ENCODE data around the gene GPN1.
"Not testable (repeated sequence)": the region's sequence is repeated elsewhere in the genome, so short reads cannot be mapped to it uniquely, and the experiment has no call there.

GPN1 gene

GRCh38 chr2:27672723-27673486 lies 44.1 kb downstream of the GPN1 start:
- DNase-seq, result peak in 1 of 3 experiments; percentile 75

- DNase-seq, result no peak
Measured at GRCh38 chr2:27680571-27680970, 51.7 kb downstream of the GPN1 start.

GRCh38 chr2:27681841-27682240 lies 53.0 kb downstream of the GPN1 start:
- no peak for DNase-seq

GRCh38 chr2:27682334-27682771 lies 53.5 kb downstream of the GPN1 start:
- not testable (repeated sequence) for DNase-seq

GRCh38 chr2:27683390-27684071 lies 54.7 kb downstream of the GPN1 start:
- DNase-seq, result peak; percentile 88 to 98 (median 97)

- not testable (repeated sequence) for DNase-seq
Measured at GRCh38 chr2:27685006-27685405, 56.2 kb downstream of the GPN1 start.

- no peak for DNase-seq
Measured at GRCh38 chr2:27685577-27685976, 56.7 kb downstream of the GPN1 start.

- no peak for DNase-seq
Measured at GRCh38 chr2:27687232-27687631, 58.4 kb downstream of the GPN1 start.

GRCh38 chr2:27689424-27689823 lies 60.6 kb downstream of the GPN1 start:
- no peak for DNase-seq

- no peak for DNase-seq
Measured at GRCh38 chr2:27690052-27690451, 61.2 kb downstream of the GPN1 start.

- no peak for DNase-seq
Measured at GRCh38 chr2:27697660-27698059, 68.8 kb downstream of the GPN1 start.
